Choroid plexus epithelial cell (primary cell): ENCODE data around the gene ANTXR1.
A peak's percentile ranks its signal among the peaks of the same experiment; 100 is the strongest.
"Not testable (repeated sequence)": the region's sequence is repeated elsewhere in the genome, so short reads cannot be mapped to it uniquely, and the experiment has no call there.

Source experiments
- DNase-seq: peaks from one replicate; pipeline ENCODE4 v3.0.0-alpha.2; 2010; ENCODE audit warnings: low read depth
- H3K4me3 ChIP-seq: 2 replicates; pipeline ENCODE4 v1.5.1; 2011; ENCODE audit warnings: low read depth, mild to moderate bottlenecking, control low read depth, low read length, moderate library complexity
- CTCF ChIP-seq: conservative IDR thresholded peaks from 2 replicates; pipeline ENCODE4 v1.5.1; 2011; ENCODE audit warnings: low read depth, mild to moderate bottlenecking, control low read depth, inconsistent platforms, low read length, moderate library complexity

ANTXR1 gene

GRCh38 chr2:69231612-69232277 is 218.8 kb downstream of the ANTXR1 start:
- TF ChIP-seq CTCF = no peak
- DNase-seq = no peak
- no peak overlapping the region for H3K4me3 ChIP-seq

GRCh38 chr2:69235835-69236234 is 222.9 kb downstream of the ANTXR1 start:
- DNase-seq, H3K4me3 ChIP-seq: not testable (repeated sequence)

DNA sequence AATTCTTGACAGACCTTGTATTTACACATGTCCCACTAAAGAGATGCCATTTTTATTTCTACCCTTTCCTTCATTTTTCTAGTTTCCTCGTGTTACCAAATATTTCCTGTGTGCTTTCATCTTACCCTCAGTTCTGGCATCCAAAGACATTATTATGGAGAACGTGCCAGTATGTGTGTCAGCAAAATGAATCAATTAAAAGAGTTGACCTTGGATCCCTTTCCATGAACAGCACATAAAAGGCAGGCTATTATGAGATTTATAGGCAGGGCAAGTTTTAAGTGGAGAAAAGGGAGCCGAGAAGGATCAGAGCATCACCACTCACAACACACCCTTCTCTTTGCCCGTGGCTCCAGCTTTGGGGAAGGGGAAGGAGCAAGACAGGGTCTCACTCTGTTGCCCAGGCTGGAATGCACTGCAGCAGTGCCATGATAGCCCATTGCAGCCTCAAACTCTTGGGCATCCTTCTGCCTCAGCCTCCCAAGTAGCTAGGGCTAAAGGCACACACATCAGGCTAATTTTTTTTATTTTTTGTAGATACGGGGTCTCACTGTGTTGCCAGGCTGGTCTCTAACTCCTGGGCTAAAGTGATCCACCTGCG is 224.2 kb downstream of the ANTXR1 start:
- DNase-seq = no peak
- no peak for TF ChIP-seq CTCF
- H3K4me3 ChIP-seq = no peak overlapping the region

GRCh38 chr2:69238449-69239031 is 225.6 kb downstream of the ANTXR1 start:
- TF ChIP-seq CTCF = no peak
- DNase-seq = peak; percentile 37
- H3K4me3 ChIP-seq = no peak overlapping the region

GRCh38 chr2:69241093-69241492 is 228.1 kb downstream of the ANTXR1 start:
- TF ChIP-seq CTCF = no peak
- DNase-seq = peak; percentile 33
- H3K4me3 ChIP-seq = no peak overlapping the region

DNA sequence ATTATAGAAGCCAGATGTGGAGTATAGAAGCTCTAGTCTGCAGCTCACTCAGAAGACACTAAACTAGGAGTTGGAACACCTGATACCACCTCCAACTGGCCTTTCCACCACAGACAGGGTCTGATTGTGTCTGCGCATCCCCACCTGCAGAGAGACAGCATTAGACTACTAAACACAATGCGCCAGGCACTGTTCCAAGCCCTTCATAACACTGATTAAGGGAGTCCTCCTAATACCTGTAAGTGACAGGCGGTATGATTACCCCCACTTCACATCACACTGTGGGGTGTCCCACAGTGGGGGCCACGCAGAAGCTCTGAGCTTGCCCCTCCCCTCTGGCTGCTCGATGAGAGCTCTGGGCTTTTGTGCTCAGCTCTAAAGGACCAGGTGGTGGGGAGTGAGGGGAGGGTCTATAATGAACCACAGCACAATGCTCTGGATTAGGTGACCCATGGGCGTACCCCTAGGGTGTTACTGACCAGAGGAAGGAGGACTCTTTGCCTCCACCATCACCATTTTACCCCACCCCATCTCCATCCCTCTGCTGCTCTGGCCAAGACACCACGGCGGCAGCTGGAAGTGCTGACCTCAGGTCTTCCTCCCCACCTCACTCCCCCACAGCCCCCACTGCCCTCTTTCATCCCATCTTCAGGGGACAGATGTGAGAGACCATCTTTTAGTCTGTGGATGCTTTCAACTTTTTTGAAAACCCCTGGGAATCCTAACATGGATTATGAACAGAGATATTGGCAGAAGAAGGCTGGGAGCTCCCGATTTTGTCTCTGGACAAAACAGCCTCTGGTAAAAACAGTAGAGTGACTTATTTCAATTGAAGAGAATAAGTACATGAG is 228.9 kb downstream of the ANTXR1 start:
- TF ChIP-seq CTCF = no peak
- H3K4me3 ChIP-seq = no peak overlapping the region
- DNase-seq = no peak

DNA sequence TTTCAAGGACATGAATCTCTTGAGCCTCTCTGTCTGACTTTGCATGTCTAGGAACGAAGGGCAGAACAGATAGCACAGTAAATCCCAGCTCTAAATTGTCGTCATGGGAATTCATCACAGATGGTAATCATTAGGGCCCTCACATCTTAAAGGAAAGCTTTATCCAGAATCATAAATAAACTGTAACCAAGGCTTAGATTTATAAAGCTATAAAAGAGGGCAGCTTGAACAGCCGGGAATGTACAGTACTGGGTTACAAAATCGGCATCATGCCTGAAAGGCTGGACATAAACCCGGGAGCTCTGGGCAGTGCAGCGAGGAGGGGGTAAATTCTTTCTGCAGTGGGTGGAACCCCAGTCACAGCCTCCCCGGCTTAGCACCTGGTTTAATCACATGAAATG is 229.7 kb downstream of the ANTXR1 start:
- no peak for TF ChIP-seq CTCF
- H3K4me3 ChIP-seq = no peak overlapping the region
- DNase-seq = peak; percentile 28
